ENCODE results near the gene PIGT.

Gene PIGT

DNA sequence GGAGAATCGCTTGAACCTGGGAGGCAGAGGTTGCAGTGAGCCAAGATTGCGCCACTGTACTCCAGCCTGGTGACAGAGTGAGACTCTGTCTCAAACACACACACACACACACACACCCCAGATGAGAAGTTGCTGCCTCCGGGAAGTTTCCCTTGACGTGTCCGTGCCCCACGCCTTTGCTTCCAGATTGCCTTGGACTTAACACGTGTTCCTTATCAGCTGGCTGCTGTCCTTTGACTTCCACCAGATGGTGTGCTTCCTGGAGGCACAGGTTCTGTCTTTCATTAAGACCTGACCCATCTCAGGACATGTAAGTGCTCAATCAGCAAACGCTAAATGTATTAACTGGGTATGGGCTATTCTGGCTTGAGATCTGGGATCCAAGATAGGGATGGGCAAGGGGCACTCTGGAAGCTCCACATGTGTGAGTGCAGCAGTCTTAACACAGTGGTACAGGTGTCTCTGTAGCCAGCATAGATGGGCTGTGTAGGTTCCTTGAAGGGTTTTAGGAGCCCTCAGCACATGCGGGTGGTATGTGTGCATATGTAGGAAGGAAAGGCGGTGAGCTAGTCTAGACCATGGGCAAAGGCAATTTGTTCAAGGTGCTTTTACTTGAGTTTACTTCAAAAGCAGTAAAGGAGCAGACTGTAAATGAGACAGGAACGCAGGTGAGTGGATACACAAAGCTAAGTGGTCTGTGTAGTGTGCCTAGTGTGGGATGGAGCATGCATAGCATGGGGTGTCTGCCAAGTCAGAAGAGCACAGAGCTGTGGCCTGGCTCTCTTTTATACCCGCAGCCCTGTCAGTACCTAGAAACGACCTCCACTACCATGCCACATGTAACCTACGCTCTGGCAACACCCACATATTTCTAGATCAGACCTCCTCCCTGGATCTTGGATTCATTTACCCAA lies 11.6 kb downstream of the PIGT start:
- DNase-seq, result no peak

DNA sequence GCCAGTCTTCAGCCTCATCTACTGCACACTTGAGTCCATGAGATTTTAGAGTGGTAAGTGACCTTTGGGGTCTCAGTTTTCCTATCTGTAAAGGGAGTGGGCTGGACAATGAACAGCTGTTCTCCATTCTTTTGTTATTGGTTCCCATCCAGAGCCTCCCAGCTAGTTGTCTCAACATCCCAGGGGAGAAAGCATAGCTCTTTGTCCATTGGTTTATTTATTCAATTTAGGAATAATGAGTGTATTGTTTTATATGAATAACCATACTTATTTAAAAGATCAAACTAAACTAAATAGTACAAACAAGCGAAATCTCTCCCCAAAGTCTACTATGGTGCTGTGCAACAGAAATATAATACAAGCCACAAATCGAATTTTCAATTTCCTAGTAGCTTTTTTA lies 13.7 kb downstream of the PIGT start:
- DNase-seq, result no peak

GRCh38 chr20:45432294-45432693 lies 16.4 kb downstream of the PIGT start:
- no peak for DNase-seq

DNA sequence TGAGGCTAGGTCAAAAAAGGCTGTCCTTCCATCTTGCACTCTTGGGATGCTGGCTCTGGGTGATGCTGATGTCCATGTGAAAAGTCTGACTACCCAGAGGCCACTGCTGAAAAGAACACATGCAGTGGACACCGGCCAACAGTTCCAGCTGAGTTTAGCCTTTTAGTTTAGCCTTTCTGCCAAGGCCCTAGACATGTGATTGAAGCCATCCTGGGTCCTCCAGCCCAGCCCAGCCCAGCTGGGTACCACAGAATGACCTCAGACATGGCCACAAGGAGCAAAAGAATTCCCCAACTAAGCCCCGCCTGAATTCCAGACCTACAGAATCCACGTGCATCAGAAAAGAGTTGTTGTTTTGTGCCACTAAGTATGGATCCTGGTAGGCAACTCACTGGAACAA lies 17.4 kb downstream of the PIGT start:
- DNase-seq, result peak; percentile 24

DNA sequence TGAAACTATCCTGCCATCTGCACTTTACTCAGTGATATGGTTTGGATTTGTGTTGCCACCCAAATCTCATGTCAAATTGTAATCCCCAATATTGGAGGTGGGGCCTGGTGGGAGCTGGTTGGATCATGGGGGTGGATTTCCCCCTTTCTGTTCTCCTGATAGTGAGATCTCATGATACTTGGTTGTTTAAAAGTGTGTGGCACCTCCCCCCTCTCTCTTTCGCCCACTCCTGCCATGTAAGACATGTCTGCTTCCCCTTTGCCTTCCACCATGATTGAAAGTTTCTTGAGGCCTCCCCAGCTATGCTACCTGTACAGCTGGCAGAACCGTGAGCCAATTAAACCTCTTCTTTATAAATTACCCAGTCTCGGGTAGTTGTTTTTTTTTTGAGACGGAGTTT lies 18.0 kb downstream of the PIGT start:
- no peak for DNase-seq

- DNase-seq, result peak; percentile 84
Observed at GRCh38 chr20:45436732-45437485, 21.0 kb downstream of the PIGT start.

DNA sequence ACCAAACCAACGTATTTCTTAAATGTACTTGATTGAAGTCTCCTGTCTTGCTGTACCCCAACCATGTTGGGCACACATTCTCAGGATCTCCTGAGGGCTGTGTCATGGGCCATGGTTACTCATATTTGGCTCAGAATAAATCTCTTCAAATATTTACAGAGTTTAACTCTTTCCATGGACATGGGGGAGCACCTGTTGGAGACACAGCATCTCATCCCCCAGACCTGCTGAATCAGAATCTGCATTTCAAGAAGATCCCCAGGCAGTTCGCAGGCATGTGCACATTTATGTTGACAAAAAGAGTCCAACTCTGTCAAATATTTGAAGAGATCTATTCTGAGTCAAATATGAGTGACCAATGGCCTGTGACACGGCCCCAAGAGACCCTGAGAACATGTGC lies 24.5 kb downstream of the PIGT start:
- DNase-seq, result no peak

- no peak for DNase-seq
Observed at GRCh38 chr20:45440891-45441685, 25.1 kb downstream of the PIGT start.

- no peak for DNase-seq
Observed at GRCh38 chr20:45441746-45442145, 25.8 kb downstream of the PIGT start.

GRCh38 chr20:45444050-45444449 lies 28.1 kb downstream of the PIGT start:
- no peak for DNase-seq

- peak; percentile 15 for DNase-seq
Observed at GRCh38 chr20:45445805-45446562, 30.0 kb downstream of the PIGT start.

GRCh38 chr20:45448270-45448669 lies 32.3 kb downstream of the PIGT start:
- no peak for DNase-seq

DNA sequence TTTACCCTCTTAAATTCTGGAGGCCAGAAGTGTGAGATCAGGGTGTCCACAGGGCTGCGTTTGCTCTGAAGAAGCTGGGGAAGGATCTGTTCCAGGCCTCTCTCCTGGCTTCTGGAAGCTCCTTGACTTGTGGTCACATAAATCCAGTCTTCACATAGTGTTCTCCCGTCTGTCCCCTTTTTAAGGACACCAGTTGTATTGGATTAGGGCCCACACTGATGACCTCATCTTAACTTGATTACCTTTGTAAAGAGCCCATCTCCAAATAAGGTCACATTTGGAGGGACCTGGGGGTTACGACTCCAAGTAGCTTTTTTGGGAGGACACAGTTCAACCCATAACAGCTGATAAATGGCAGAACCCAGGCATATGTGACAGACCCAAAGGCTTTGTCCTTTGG lies 33.6 kb downstream of the PIGT start:
- DNase-seq, result no peak

DNA sequence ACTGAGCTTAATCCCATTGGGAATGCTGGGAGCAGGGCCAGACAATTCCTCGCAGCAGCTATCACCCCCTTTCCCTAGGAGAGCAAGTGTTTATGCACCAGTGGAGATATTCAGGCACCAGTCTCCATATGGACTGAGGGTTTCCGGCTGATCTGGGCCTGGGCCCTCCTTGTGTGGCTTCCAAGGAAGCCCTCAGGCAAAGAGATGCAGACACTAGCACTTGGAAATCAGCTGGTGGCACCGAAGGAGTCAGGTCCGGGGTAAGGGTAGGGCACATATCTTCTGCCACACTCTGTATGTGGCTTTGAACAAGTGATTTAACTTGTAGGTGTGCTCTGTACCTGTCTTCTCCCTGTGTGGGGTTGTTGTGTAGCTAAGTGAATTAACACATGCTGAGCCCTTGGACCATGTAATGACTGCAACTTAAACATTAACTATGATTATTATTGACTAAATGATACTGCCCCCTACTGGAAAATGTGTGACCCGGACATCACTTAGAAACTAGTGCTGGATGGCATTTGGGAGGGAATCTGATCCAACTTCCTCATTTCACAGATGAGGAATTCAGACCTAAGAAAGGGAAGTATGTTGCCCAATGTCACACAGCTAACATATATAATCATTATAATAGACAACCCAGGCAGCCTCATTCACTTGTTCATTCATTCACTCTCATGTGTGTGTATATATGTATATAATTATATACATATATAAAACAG lies 34.3 kb downstream of the PIGT start:
- peak; percentile 45 for DNase-seq

DNA sequence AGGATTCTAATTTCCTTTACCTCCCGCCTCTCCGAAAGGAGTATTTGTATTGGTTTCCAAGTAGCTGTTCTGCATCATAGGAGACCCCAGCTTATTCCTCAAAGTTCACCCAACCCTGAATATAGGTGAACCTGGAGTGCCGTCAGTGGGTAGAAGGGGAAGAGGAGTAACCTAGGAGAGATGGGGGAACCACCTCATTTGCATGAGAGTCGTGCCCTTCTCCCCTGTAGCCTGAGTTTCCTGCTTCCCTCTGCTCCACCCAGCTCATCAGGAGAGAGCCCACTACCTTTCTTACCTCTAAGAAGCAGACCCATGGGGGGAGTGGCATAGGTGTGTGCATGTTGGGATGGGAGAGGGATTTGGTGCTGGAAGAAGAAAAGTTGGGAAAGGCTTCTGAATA lies 36.3 kb downstream of the PIGT start:
- DNase-seq, result no peak

DNA sequence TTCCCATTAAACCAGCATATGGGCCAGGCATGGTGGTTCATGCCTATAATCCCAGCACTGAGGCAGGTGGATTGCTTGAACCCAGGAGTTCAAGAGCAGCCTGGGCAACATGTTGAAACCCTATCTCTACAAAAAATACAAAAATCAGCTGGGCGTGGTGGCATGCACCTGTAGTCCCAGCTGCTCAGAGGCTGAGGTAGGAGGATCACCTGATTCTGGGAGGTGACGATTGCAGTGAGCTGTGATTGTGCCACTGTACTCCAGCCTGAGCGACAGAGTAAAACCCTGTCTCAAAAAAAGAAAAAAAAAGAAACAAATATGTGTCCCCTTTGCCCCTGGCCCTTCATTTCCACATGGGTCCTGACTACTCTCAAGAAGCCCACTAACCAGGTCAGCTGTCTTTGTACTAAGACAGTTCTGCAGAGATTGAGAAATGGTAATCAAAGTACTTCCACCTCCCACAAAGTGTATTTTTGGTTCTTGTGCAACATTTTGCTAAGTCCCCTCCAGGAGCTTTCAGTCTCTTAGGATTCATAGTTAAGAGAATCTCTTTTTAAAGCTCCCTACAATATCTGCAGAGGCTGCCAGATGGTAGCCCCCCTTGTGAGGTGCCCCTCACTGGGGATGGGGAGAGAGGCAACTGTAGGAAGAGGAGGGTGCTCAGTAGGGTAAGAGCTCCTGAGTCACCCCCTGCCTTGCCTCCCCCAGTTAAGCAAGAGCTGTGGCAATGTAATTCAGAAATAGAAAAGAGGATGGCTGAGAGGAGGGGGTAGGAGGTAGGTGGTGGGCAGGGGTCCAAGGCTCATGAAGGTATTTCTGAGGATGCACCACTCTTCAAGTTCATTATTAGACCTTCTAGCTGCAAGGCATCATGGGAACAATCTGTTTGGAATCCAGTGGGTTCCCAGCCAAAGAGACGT lies 37.1 kb downstream of the PIGT start:
- no peak for DNase-seq

GRCh38 chr20:45456632-45457031 lies 40.7 kb downstream of the PIGT start:
- DNase-seq, result no peak

DNA sequence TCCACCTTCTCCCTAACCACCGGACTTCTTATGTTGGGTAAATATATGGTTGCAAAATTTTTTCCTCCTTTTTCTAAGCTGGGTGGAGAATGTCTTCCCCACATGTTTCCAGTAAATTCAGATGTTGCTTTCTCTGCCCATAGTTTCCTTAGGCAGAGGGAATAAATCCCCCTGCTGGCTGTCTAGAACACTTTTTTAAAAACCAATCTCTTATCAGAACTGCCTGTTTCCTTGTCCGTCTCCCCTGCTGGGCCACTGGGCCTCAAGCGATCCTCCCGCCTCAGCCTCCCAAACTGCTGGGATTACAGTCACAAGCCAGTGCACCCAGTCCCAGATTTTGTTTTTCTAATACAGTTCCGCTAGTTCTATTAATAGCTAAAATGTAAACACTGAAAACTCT lies 43.7 kb downstream of the PIGT start:
- DNase-seq, result no peak

- DNase-seq, result no peak
Observed at GRCh38 chr20:45461225-45461624, 45.3 kb downstream of the PIGT start.

DNA sequence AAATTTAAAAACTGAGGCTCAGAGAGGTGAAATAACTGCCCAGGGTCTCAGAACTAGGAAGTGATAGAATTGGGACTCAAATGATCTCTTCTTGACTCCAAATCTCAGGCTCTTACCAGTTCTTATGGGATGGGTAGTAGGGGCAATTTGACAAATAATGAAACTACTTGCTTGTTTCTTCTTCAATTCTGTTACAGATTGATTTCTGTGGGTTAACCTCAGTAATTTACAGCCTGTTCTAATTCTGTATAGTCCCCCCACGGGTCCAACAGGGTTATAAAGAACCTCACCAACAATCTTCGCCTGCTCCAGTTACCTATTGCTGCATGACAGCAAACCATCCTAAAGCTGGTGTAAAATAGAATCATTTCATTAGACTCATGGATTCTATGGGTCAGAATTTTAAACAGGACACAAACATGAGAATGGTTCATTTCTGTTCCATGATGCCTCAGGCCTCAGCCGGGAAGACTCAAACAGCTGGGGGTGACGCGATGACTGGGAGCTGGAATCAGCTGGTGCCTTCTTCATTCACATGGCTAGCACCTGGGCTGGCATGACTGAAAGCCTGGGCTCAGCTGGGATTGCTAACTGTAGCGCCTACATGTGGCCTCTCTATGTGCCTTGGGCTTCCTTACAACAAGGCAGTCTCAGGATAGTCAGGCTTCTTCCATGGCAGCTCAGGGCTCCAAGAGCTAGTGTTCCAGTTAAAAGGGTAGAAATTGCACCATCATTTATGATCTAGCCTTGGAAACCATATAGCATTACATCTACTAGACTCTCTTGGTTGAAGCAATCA lies 47.0 kb downstream of the PIGT start:
- DNase-seq, result no peak

All from fibroblast of skin of scalp (primary cell).